CD14-positive monocyte (primary cell): ENCODE results near the gene PLA2G2C. TPM values are rescaled to one million over a fixed set of nuclear protein-coding genes. Genes with fewer than 3 reads are reported as not detected.

Source experiments
- DNase-seq, 3 donors: peaks; one replicate each; pipeline ENCODE4 v3.0.0-alpha.2; 2011 to 2022
- H2AFZ ChIP-seq: 2 replicates; pipeline ENCODE4 v1.6.0; 2012; ENCODE audit warnings: mild to moderate bottlenecking, low read depth, low read length, inconsistent platforms; ENCODE audit not compliant: insufficient read depth, poor library complexity, severe bottlenecking
- H3K27ac ChIP-seq, 2 donors: 1 replicate in 1 of 2; 2 replicates in 1 of 2; pipeline ENCODE4 v1.5.1; 2012 to 2013; ENCODE audit warnings: low read length in 2 of 2, control low read depth in 1 of 2, inconsistent platforms in 1 of 2, low read depth in 1 of 2, mild to moderate bottlenecking in 1 of 2
- H3K27me3 ChIP-seq, 2 donors: one replicate each; pipeline versions ENCODE4 v1.6.0 to v1.6.1; 2011 to 2013; ENCODE audit warnings: low read length in 2 of 2; ENCODE audit not compliant: control insufficient read depth in 2 of 2, insufficient read depth in 2 of 2
- H3K36me3 ChIP-seq, 2 donors: replicated peaks in 1 of 2; 1 replicate in 1 of 2; 2 replicates in 1 of 2; pipeline versions ENCODE4 v1.5.1 to v1.6.1; 2012 to 2013; ENCODE audit warnings: low read length in 2 of 2, control low read depth in 1 of 2, inconsistent platforms in 1 of 2, mild to moderate bottlenecking in 1 of 2; ENCODE audit not compliant: insufficient read depth in 2 of 2, control insufficient read depth in 1 of 2
- H3K4me1 ChIP-seq, 2 donors: 1 replicate in 1 of 2; 2 replicates in 1 of 2; pipeline versions ENCODE4 v1.5.1 to v1.6.1; 2012 to 2013; ENCODE audit warnings: low read length in 2 of 2, control low read depth in 1 of 2, inconsistent platforms in 1 of 2, mild to moderate bottlenecking in 1 of 2, moderate library complexity in 1 of 2; ENCODE audit not compliant: insufficient read depth in 2 of 2, control insufficient read depth in 1 of 2
- H3K4me2 ChIP-seq: replicated peaks from 2 replicates; pipeline ENCODE3; 2012; ENCODE audit warnings: low read length, moderate library complexity, mild to moderate bottlenecking; ENCODE audit not compliant: poor library complexity, severe bottlenecking; ENCODE audit errors: extremely low read depth
- H3K4me3 ChIP-seq, 3 experiments: fragments of 200-600 bp in 1 of 3; sonication (generic) in 1 of 3; replicated peaks in 1 of 3; 1 replicate in 2 of 3; 2 replicates in 1 of 3; pipeline ENCODE4 v1.5.1; 2011 to 2013; ENCODE audit warnings: low read length in 3 of 3, mild to moderate bottlenecking in 3 of 3, control low read depth in 2 of 3, low read depth in 2 of 3, inconsistent platforms in 1 of 3, moderate library complexity in 1 of 3
- H3K79me2 ChIP-seq: 2 replicates; pipeline ENCODE4 v1.6.0; 2012; ENCODE audit warnings: mild to moderate bottlenecking, control low read depth, inconsistent platforms, low read length, moderate library complexity; ENCODE audit not compliant: insufficient read depth
- H3K9ac ChIP-seq: 2 replicates; pipeline ENCODE4 v1.6.0; 2017; ENCODE audit warnings: low read length, mild to moderate bottlenecking; ENCODE audit not compliant: insufficient read depth, poor library complexity, severe bottlenecking
- H3K9me3 ChIP-seq, 2 donors: replicated peaks in 1 of 2; 1 replicate in 1 of 2; 2 replicates in 1 of 2; pipeline versions ENCODE4 v1.5.1 to v1.6.1; 2012 to 2013; ENCODE audit warnings: low read length in 2 of 2, control low read depth in 1 of 2; ENCODE audit not compliant: control insufficient read depth in 1 of 2, insufficient read depth in 1 of 2
- H4K20me1 ChIP-seq: 2 replicates; pipeline ENCODE4 v1.6.0; 2012; ENCODE audit warnings: mild to moderate bottlenecking, low read length, control low read depth, moderate library complexity; ENCODE audit not compliant: insufficient read depth
- H3K27ac Mint-ChIP-seq, 7 donors: one replicate each; pipeline ENCODE4 v1.8.0; 2020; ENCODE audit warnings: mild to moderate bottlenecking in 7 of 7, mixed read lengths in 7 of 7, moderate library complexity in 6 of 7, inconsistent platforms in 2 of 7
- H3K27me3 Mint-ChIP-seq, 3 donors: one replicate each; pipeline ENCODE4 v1.8.0; 2021 to 2022; ENCODE audit warnings: low read depth in 3 of 3, mild to moderate bottlenecking in 3 of 3, mixed read lengths in 3 of 3, moderate library complexity in 3 of 3, inconsistent platforms in 1 of 3
- H3K36me3 Mint-ChIP-seq, 2 donors: one replicate each; pipeline ENCODE4 v1.8.0; 2020; ENCODE audit warnings: mixed read lengths in 2 of 2, inconsistent platforms in 1 of 2, mild to moderate bottlenecking in 1 of 2
- H3K4me1 Mint-ChIP-seq: one replicate; pipeline ENCODE4 v1.8.0; 2020; ENCODE audit warnings: mild to moderate bottlenecking, mixed read lengths
- H3K4me3 Mint-ChIP-seq, 2 donors: one replicate each; pipeline ENCODE4 v1.8.0; 2020; ENCODE audit warnings: mild to moderate bottlenecking in 2 of 2, mixed read lengths in 2 of 2, moderate library complexity in 1 of 2
- H3K9me3 Mint-ChIP-seq, 7 donors: one replicate each; pipeline ENCODE4 v1.8.0; 2020 to 2022; ENCODE audit warnings: mixed read lengths in 7 of 7, mild to moderate bottlenecking in 6 of 7, moderate library complexity in 6 of 7, inconsistent platforms in 2 of 7
- WGBS: methylation state at CpG from one replicate; pipeline ENCODE4 v1.1.5; 2013; ENCODE audit warnings: missing lambda C conversion rate; ENCODE audit not compliant: insufficient coverage; 5-methylcytosine and 5-hydroxymethylcytosine counted together
- intact Hi-C, 2 donors: fragments of 100-400 bp; cut with micrococcal nuclease; formaldehyde crosslinking; loops; one replicate each; pipeline versions ENCODE4 v1.15.0 to v1.15.1; 2023
- polyA plus RNA-seq, 3 donors: library from polyadenylated mRNA; depleted of rRNA in 1 of 3; unstranded in 2 of 3; stranded (reverse) in 1 of 3; fragments of 300-500 nt in 2 of 3; fragments of >200 nt in 1 of 3; fragmentation: Illumina TruSeq in 2 of 3; gene quantifications; 1 replicate in 2 of 3; 2 replicates in 1 of 3; pipeline ENCODE4 v1.2.3, GENCODE V29; 2012 to 2021
- TF ChIP-seq, protein P1 (sequence below): fragments of 200-600 bp; IDR thresholded peaks from one replicate; pipeline ENCODE4 v1.8.0; 2022; ENCODE audit warnings: antibody characterized with exemption, mild to moderate bottlenecking

Gene PLA2G2C
- polyA plus RNA-seq, 3 donors: 0.07 to 0.40 TPM; not detected in 1

DNA sequence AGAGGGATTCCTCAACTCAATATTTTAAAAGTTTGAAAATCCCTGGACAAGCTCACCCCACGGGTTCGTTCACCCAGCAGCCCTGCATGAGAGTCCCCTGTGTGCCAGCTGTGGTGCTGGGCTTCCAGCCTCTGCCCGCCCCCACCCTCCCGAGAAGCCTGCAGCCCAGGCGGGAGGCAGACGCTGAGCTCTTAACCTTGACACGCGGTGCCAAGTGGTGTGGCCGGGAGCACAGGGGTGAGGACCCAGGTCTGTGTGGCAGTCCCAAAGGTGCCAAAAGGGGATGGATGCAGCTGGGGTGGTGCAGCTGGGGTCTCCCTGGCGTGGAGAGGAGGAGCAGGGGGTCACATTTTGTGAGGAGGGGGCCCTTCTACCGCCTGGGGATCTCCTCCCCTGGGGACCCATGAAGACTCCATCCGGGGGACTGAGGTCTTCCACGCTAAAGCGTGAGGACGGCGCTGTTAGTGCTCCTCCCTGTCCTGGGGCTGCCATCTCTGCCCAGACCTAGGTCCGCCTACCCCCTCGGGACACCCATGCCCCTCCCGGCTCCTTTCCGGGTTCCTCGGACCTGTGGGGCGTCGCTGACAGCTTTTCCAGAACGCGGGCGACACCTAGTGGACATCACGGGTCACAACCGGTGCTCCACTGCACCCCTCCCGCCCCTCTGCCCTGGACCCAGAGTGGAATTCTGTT is 34.3 kb downstream of the PLA2G2C start:
- no peaks in the 10 kb centered on the region for H3K79me2 ChIP-seq
- H3K4me1 ChIP-seq: peaks cover 30 to 33% of the 10 kb centered on the region in 2 donors

DNA sequence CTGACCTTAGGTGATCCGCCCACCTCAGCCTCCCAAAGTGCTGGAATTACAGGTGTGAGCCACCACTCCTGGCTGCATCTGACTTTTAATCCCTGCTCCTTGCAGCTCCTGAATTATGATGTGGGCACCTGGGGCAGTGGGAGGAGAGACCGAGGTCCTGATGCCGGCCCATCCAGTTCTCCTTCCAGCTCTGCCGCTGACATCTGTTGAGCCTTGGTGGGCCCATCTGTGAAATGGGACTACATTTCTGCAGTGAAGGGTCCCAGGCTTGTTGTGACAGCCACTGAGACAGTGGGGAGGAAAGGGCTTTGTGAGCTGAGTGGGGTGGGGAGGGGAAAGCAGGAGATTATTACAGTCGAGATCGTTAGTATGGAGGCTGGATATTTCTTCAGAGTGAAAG is 35.3 kb downstream of the PLA2G2C start:
- Histone ChIP-seq H2AFZ (no peak overlapping the region), H3K79me2 (no peaks in the 10 kb centered on the region), H3K4me1 (peaks cover 30 to 33% of the 10 kb centered on the region in 2 donors), H3K4me3 (no peak overlapping the region), H3K4me2 (no peak overlapping the region), H3K36me3 (no peaks in the 10 kb centered on the region), H3K9me3 (peaks cover under 1 to 1% of the 10 kb centered on the region in 2 donors), H4K20me1 (no peaks in the 10 kb centered on the region), H3K27me3 (peaks cover 0 to 5% of the 10 kb centered on the region in 2 donors), H3K27ac (no peak overlapping the region), H3K9ac (no peak overlapping the region)
- Mint-ChIP-seq H3K36me3 (no peaks in the 10 kb centered on the region), H3K4me3 (no peak overlapping the region), H3K4me1 (peaks cover 28% of the 10 kb centered on the region), H3K27me3 (peaks cover 7 to 22% (median 8%) of the 10 kb centered on the region in 3 donors), H3K9me3 (peaks cover 0 to 7% (median 3%) of the 10 kb centered on the region in 7 donors), H3K27ac (no peak overlapping the region)
- DNase-seq: no peak
- TF ChIP-seq, protein P1, sequence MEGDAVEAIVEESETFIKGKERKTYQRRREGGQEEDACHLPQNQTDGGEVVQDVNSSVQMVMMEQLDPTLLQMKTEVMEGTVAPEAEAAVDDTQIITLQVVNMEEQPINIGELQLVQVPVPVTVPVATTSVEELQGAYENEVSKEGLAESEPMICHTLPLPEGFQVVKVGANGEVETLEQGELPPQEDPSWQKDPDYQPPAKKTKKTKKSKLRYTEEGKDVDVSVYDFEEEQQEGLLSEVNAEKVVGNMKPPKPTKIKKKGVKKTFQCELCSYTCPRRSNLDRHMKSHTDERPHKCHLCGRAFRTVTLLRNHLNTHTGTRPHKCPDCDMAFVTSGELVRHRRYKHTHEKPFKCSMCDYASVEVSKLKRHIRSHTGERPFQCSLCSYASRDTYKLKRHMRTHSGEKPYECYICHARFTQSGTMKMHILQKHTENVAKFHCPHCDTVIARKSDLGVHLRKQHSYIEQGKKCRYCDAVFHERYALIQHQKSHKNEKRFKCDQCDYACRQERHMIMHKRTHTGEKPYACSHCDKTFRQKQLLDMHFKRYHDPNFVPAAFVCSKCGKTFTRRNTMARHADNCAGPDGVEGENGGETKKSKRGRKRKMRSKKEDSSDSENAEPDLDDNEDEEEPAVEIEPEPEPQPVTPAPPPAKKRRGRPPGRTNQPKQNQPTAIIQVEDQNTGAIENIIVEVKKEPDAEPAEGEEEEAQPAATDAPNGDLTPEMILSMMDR: no peak
- WGBS: 89% methylated on average over 6 of the region's 6 CpGs
- intact Hi-C loops: loop anchor here in 1 of 2 donors (5.0 kb wide), 2 partner anchors 49 to 234 kb away; no protein-coding TSS in a partner anchor

More for the DNA sequence above, 34.3 kb downstream of the PLA2G2C start:
- intact Hi-C loops: loop anchor here (1.0 to 5.0 kb wide), 4 partner anchors 50 to 235 kb away; no protein-coding TSS in a partner anchor
- peaks cover 8 to 9% of the 10 kb centered on the region in 2 donors for H3K9me3 ChIP-seq
- no peak overlapping the region for H3K27ac ChIP-seq
- peak overlapping the region; percentile 59 for H3K4me2 ChIP-seq
- TF ChIP-seq, protein P1: peak; percentile 96
- WGBS: 10% methylated on average over 29 of the region's 29 CpGs
- Mint-ChIP-seq H3K4me1 (peaks cover 28% of the 10 kb centered on the region), H3K9me3 (peaks cover 6 to 14% (median 7%) of the 10 kb centered on the region in 7 donors), H3K36me3 (no peaks in the 10 kb centered on the region), H3K27me3 (peaks cover 7 to 17% (median 8%) of the 10 kb centered on the region in 3 donors), H3K27ac (peak overlapping the region; percentile 75 to 97 (median 95)), H3K4me3 (peak overlapping the region; percentile 63 to 75)
- peak overlapping the region in 2 of 3 experiments; percentile 11 to 57 for H3K4me3 ChIP-seq
- H4K20me1 ChIP-seq: no peaks in the 10 kb centered on the region
- H2AFZ ChIP-seq: peak overlapping the region; percentile 83
- peaks cover 0 to 5% of the 10 kb centered on the region in 2 donors for H3K27me3 ChIP-seq
- no peaks in the 10 kb centered on the region for H3K36me3 ChIP-seq
- peak; percentile 58 to 70 (median 64) for DNase-seq
- peak overlapping the region; percentile 38 for H3K9ac ChIP-seq
